Lung (tissue), 12 donors: Measurements from ENCODE around the gene MTHFD2L. TPM values are rescaled to one million over a fixed set of nuclear protein-coding genes. Genes with fewer than 3 reads are reported as not detected.

ENCODE experiments used
- ATAC-seq: fragments of 200-7000 bp; cut with Tn5 transposase; one replicate; pipeline ENCODE4 v1.9.1; 2020; ENCODE audit warnings: moderate number of reproducible peaks; ENCODE audit not compliant: insufficient read depth, low FRiP score
- DNase-seq, 3 donors: peaks; one replicate each; pipeline ENCODE4 v3.0.0-alpha.2; 2013 to 2017
- H3K27ac ChIP-seq, 2 donors: one replicate each; pipeline ENCODE4 v1.5.1; 2013; ENCODE audit warnings: mild to moderate bottlenecking in 2 of 2, moderate library complexity in 2 of 2, control low read depth in 1 of 2, inconsistent platforms in 1 of 2, low read depth in 1 of 2, low read length in 1 of 2
- H3K27me3 ChIP-seq, 3 donors: one replicate each; pipeline ENCODE4 v1.5.1; 2013; ENCODE audit warnings: low read length in 2 of 3; ENCODE audit not compliant: control insufficient read depth in 3 of 3, insufficient read depth in 3 of 3
- H3K36me3 ChIP-seq, 4 donors: one replicate each; pipeline ENCODE4 v1.5.1; 2013; ENCODE audit warnings: low read length in 4 of 4, mild to moderate bottlenecking in 1 of 4, moderate library complexity in 1 of 4; ENCODE audit not compliant: control insufficient read depth in 4 of 4, insufficient read depth in 4 of 4
- H3K4me1 ChIP-seq, 5 donors: one replicate each; pipeline ENCODE4 v1.5.1; 2013; ENCODE audit warnings: low read length in 5 of 5, mild to moderate bottlenecking in 2 of 5, moderate library complexity in 1 of 5; ENCODE audit not compliant: control insufficient read depth in 5 of 5, insufficient read depth in 5 of 5
- H3K4me3 ChIP-seq: one replicate; pipeline ENCODE4 v1.5.1; 2013; ENCODE audit warnings: mild to moderate bottlenecking, control low read depth, moderate library complexity
- H3K9ac ChIP-seq, 2 donors: one replicate each; pipeline ENCODE4 v1.5.1; 2013; ENCODE audit warnings: low read length in 2 of 2, control low read depth in 1 of 2; ENCODE audit not compliant: insufficient read depth in 1 of 2
- H3K9me3 ChIP-seq, 4 donors: one replicate each; pipeline ENCODE4 v1.5.1; 2013; ENCODE audit warnings: low read length in 3 of 4, mild to moderate bottlenecking in 1 of 4, moderate library complexity in 1 of 4; ENCODE audit not compliant: control insufficient read depth in 4 of 4, insufficient read depth in 3 of 4
- CTCF ChIP-seq: IDR thresholded peaks from 2 replicates; pipeline ENCODE4 v1.5.1; 2012; ENCODE audit warnings: mild to moderate bottlenecking; ENCODE audit errors: control extremely low read depth, extremely low read depth
- WGBS, 2 donors: extraction: QIAGEN DNeasy Blood & Tissue Kit; methylation state at CpG; one replicate each; pipeline ENCODE4 v1.1.7; 2013; 5-methylcytosine and 5-hydroxymethylcytosine counted together
- polyA plus RNA-seq, 2 donors: library from polyadenylated mRNA; stranded (reverse); fragments of 200-250 nt; gene quantifications; one replicate each; pipeline ENCODE4 v1.2.1, GENCODE V29; 2013
- total RNA-seq, 2 donors: library from RNA; depleted of rRNA in 1 of 2; stranded (reverse); fragments of >200 nt in 1 of 2; gene quantifications; one replicate each; pipeline ENCODE4 v1.2.1, GENCODE V29; 2014 to 2021
- donor health status: control.
- donor health status: control.
- donor health status: Bipolar disorder and iron deficiency.
- donor health status: healthy.
- donor health status: DM: yes; HTN: yes; CAD: no.

The MTHFD2L gene
- total and polyA plus RNA-seq, 4 donors = 11.9 to 32.1 (median 15.4) TPM

DNA sequence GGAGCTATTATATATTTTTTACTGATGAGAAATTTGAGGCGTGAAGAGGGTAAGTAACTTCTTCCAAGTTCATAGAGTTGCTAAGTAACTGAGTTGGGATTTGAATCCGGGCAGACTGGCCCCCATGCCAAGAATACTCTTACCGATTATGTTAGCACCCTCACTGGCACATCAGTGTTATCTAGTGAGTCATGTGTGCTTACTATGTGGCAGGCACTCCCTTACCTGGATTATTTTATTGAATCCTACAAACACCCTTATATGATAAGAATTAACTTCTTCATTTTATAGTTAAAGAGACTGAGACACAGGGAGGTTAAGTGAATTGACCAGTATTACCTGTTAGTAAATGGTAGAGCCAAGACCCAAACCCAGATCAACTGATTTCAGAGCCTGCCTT, 20.9 kb downstream of the MTHFD2L start:
- ATAC-seq (no peak), DNase-seq (no peak)
- no peaks in the 10 kb centered on the region for H3K27me3 ChIP-seq
- no peak overlapping the region for H3K9ac ChIP-seq
- no peak overlapping the region for H3K4me3 ChIP-seq
- TF ChIP-seq CTCF = no peak
- no peak overlapping the region for H3K27ac ChIP-seq
- no peaks in the 10 kb centered on the region for H3K4me1 ChIP-seq
- H3K9me3 ChIP-seq = no peaks in the 10 kb centered on the region
- WGBS, 2 donors = 93 to 94% methylated on average over 3 of the region's 3 CpGs
- no peaks in the 10 kb centered on the region for H3K36me3 ChIP-seq

GRCh38 chr4:74181219-74181618, 23.3 kb downstream of the MTHFD2L start:
- Histone ChIP-seq H3K9ac (no peak overlapping the region), H3K9me3 (no peaks in the 10 kb centered on the region), H3K4me3 (no peak overlapping the region), H3K27ac (no peak overlapping the region), H3K36me3 (no peaks in the 10 kb centered on the region), H3K27me3 (no peaks in the 10 kb centered on the region), H3K4me1 (no peaks in the 10 kb centered on the region)
- DNase-seq = no peak
- TF ChIP-seq CTCF = no peak
- ATAC-seq = no peak
- 92 to 97% methylated on average over 3 of the region's 3 CpGs for WGBS, 2 donors

DNA sequence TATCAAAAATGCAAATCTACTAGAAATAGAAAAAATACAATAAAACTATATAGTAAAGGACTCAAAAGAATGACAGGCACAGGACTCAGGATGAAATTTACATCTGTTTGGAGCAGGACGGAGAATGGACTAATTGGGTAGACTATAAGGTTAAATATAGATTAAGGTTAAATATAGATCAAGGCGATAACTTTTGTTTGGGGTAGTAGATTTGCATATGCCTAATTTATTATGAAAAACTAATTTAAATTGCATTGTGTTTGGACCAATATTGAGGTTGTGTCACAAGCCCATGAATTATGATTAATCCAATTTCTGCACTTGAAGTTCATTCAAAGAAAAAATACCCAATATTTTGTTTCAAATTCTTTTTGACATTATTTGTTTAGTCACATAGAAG, 31.0 kb downstream of the MTHFD2L start:
- H3K27ac ChIP-seq = no peak overlapping the region
- H3K36me3 ChIP-seq = no peaks in the 10 kb centered on the region
- TF ChIP-seq CTCF = no peak
- H3K4me1 ChIP-seq = no peaks in the 10 kb centered on the region
- H3K9me3 ChIP-seq = no peaks in the 10 kb centered on the region
- no peak for DNase-seq
- no peak for ATAC-seq
- H3K9ac ChIP-seq = no peak overlapping the region
- H3K4me3 ChIP-seq = no peak overlapping the region
- WGBS, 2 donors = 65 to 85% methylated on average over 2 of the region's 2 CpGs
- H3K27me3 ChIP-seq = no peaks in the 10 kb centered on the region

DNA sequence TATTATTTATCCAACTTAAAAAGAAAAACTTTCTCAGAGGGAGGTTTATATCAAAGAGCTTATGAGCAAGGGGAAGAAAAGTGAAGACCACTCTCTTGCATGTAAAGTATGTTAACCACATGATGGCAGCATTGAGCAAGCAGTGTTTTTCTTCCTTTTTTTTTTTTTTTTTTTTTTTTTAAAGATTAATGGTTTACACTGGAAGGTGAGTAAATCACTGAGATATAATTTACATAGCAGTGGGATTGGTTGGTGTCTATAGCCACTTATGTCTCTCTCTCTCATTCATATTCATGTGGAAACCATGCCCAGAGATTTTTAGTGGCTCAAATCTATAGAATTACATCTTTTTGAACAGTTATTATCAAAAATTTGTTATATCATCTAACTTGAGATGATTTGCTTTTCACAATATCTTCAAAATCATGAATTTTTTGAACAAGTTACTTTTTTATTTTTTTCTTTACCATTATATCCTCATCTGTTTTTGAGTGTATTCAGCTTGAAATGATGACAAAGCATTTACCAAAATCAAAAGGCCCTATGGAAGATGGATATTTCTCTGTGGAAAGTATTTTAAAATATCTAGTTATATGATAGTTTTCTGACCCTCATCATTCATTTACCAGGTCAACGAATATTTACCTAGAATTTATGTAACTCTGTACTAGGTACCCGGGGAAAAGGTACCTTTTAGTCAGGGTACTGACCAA, 31.6 kb downstream of the MTHFD2L start:
- Histone ChIP-seq H3K36me3 (no peaks in the 10 kb centered on the region), H3K27ac (no peak overlapping the region), H3K4me3 (no peak overlapping the region), H3K4me1 (no peaks in the 10 kb centered on the region), H3K9me3 (no peaks in the 10 kb centered on the region), H3K9ac (no peak overlapping the region), H3K27me3 (no peaks in the 10 kb centered on the region)
- peak in 2 of 3 donors; percentile 50 to 73 for DNase-seq
- ATAC-seq = no peak
- peak; percentile 35 for TF ChIP-seq CTCF
- WGBS, 2 donors = 67 to 83% methylated on average over 2 of the region's 2 CpGs
